ENCODE results near the gene ZNF487.
"Not testable (repeated sequence)": the region's sequence is repeated elsewhere in the genome, so short reads cannot be mapped to it uniquely, and the experiment has no call there.

Gene ZNF487

DNA sequence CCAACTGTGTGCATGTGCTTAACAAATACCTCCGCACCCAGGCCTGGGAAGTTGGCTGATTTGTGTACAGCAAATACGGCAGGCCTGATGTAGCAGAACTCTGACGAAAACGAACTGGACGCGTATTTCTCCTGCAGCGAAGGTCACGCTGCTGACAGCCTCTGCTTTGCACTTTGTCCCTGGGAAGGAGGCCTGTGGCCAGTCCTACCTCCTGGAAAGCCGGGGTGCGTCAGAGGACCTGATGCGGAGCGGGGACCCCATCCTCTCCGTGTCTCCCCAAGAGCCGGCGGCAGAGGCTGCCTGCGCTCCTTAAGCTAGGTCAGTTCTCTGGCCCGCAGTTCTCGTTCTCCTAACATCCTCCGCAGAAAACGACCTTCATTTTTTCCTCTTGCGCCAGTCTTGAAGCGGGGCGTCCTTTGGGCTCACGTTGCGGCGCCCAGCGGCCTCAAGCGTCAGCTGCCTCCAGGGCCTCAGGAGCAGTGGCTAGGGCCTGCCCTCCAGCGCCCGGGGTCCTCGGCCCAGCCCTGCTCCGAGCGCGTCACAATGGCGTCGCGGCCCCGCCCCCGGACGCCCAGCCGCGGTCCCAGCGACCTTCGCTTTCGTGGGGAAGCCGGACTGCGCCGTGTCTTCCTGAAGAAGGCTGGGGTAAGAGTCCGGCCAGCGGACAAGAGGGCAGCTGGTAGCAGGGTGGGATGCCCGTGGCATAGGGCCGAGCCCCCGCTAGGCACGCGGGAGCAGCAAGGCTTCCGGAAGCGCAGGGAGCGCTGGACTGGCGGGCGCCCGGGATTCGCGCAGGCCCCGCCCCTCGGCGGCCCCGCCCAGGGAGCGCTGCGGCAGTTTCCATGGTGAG is at the start of gene ZNF487:
Gene ZNF487 (plus strand): TSS at position 821 of the 850 bp plus-strand sequence. CDS start 38,703 bp downstream, outside the sequence.
- peak; percentile 91 for DNase-seq (ENCODE audit: low spot score)

- no peak for DNase-seq (ENCODE audit: low spot score)
Observed at GRCh38 chr10:43387678-43388032, 49.3 kb upstream of the ZNF487 start.

- DNase-seq (ENCODE audit: low spot score): no peak
Observed at GRCh38 chr10:43389867-43390266, 47.0 kb upstream of the ZNF487 start.

GRCh38 chr10:43390333-43390732 is 46.6 kb upstream of the ZNF487 start:
- no peak for DNase-seq (ENCODE audit: low spot score)

- DNase-seq (ENCODE audit: low spot score): peak; percentile 35
Observed at GRCh38 chr10:43390759-43391158, 46.2 kb upstream of the ZNF487 start.

DNA sequence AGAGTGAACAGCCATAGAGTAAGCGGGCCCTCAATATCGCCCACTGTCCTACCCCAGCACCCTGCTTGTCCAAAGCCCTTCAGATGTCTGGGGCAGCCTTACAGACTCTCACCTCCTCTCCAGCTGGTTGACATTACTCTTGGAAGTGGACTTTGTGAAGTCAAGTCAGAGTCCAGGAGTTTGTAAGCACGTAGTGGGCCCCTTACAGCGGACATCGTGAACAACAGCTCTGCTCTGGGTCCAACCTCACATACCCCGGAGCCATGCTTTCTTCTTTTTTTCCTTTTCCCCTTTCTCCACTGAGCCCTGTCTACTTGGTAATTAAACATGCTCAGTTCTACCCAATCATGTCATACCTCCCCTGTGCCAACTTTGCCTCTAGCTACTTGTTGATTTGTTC is 45.4 kb upstream of the ZNF487 start:
- DNase-seq (ENCODE audit: low spot score): no peak

DNA sequence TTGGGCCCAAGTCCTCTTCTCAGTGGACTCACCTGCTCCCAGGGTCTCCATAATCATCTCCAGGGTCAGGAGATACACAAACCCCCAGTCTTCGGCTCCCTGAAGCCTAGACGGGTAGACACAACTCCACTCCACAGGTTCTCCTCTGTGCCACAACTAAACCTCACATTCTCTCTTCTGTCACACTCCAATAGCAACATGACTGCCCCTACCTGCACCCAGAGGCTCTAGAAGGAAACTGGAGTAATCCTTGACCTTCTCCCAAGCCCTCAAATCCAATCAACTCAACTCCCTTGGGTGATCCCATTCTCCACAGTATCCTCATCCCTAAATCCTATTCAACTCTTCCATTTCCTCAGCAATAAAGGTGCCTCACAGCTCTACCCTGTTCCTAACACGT is 44.2 kb upstream of the ZNF487 start:
- DNase-seq (ENCODE audit: low spot score): no peak

- not testable (repeated sequence) for DNase-seq (ENCODE audit: low spot score)
Observed at GRCh38 chr10:43393186-43393585, 43.7 kb upstream of the ZNF487 start.

GRCh38 chr10:43393606-43394360 is 43.1 kb upstream of the ZNF487 start:
- DNase-seq (ENCODE audit: low spot score): no peak

DNA sequence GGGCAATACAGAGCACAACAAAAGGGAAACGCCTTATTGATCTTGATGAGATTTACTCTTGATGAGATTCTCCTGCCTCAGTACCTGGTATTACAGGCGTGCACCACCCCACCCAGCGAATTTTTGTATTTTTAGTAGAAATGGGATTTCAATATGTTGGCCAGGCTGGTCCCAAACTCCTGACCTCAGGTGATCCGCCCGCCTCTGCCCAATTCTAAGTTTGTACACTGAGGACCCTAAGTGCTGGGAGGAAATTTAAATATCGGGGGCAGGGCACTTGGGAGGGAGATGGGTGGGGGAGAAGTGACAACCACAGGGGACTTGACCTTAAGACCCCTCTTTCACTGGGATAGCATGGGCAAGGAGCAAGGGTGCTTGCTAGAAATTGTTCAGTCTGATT is 42.0 kb upstream of the ZNF487 start:
- no peak for DNase-seq (ENCODE audit: low spot score)

- no peak for DNase-seq (ENCODE audit: low spot score)
Observed at GRCh38 chr10:43395571-43396060, 41.3 kb upstream of the ZNF487 start.

GRCh38 chr10:43396061-43396927 is 40.6 kb upstream of the ZNF487 start:
- peak; percentile 62 for DNase-seq (ENCODE audit: low spot score)

GRCh38 chr10:43396928-43397624 is 39.8 kb upstream of the ZNF487 start:
- DNase-seq (ENCODE audit: low spot score): peak; percentile 63

DNA sequence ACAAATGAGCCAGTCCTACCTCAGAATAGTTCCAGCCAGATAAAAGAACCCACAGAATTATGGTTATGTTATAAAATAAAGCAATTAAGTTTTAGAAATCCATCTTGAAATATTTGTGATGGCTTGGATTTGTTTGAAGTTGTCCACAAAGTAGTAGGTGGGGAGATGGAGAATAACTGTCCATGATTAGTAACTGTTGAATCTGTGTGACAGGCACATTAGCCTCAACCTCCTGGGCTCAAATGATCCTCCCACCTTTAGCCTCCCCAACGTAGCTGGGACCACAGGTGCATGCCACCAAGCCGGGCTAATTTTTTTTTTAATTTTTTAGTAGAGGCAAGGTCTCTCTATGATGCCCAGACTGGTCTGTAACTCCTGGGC is 38.0 kb upstream of the ZNF487 start:
- DNase-seq (ENCODE audit: low spot score): no peak

GRCh38 chr10:43399320-43400310 is 37.3 kb upstream of the ZNF487 start:
- DNase-seq (ENCODE audit: low spot score): peak; percentile 43

- no peak for DNase-seq (ENCODE audit: low spot score)
Observed at GRCh38 chr10:43401627-43402026, 35.3 kb upstream of the ZNF487 start.

GRCh38 chr10:43402176-43402575 is 34.7 kb upstream of the ZNF487 start:
- DNase-seq (ENCODE audit: low spot score): no peak

DNA sequence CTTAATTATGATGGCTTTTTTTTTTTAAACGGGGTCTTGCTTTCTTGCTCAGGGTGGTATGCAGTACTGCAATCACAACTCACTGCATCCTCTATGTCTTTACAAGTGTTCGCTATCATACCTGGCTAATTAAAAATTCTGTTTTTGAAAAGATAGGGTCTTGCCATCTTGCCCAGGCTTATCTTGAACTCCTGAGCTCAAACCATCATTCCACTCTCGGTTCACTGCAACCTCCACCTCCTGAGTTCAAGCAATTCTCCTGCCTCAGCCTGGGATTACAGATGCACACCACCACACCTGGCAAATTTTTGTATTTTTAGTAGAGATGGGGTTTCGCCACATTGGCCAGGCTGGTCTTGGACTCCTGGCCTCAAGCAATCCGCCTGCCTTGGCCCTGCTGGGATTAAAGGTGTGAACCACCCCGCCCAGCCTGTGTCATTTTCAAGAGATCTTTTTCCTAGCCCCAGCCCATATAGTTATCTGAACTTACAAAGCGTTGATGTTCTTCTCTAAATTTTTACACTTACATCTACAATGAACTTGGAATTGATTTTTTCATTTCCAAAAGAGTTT is 33.9 kb upstream of the ZNF487 start:
- DNase-seq (ENCODE audit: low spot score): no peak

GRCh38 chr10:43403911-43404703 is 32.8 kb upstream of the ZNF487 start:
- DNase-seq (ENCODE audit: low spot score): no peak

Measured in CD4-positive, alpha-beta T cell treated with Interleukin-15 for 4 hours (primary cell).